SK-N-SH (cell line): Measurements from ENCODE around the gene TARBP1. TPM values are rescaled to one million over a fixed set of nuclear protein-coding genes. Genes with fewer than 3 reads are reported as not detected.

Experiments
- CTCF ChIA-PET: fragments of 300-600, 350-600 bp; formaldehyde crosslinking; extraction: SDS; loops from one replicate; lab custom pipeline; 2021; lab: Yijun Ruan, JAX
- POLR2A ChIA-PET: fragments of 350-600 bp; sonication (Branson Sonifier 250); formaldehyde crosslinking; extraction: SDS; loops from one replicate; lab custom pipeline; 2020; ENCODE audit warnings: antibody characterized with exemption, inconsistent platforms; lab: Yijun Ruan, JAX
- DNase-seq: peaks from one replicate; pipeline ENCODE4 v3.0.0; 2012
- H2AFZ ChIP-seq: fragments of 200-600 bp; sonication (generic); 2 replicates; pipeline ENCODE4 v1.8.1; 2016; ENCODE audit warnings: antibody characterized with exemption, mild to moderate bottlenecking, low read depth
- H3F3A ChIP-seq: fragments of 200-600 bp; sonication (generic); replicated peaks from 2 replicates; pipeline ENCODE3; 2016; ENCODE audit warnings: antibody characterized with exemption, mild to moderate bottlenecking; ENCODE audit not compliant: insufficient read depth
- H3K27ac ChIP-seq, 2 experiments: fragments of 200-500 bp in 1 of 2; fragments of 200-600 bp in 1 of 2; sonication (Bioruptor generic) in 1 of 2; sonication (generic), shearing (Covaris generic) in 1 of 2; 2 replicates each; pipeline versions ENCODE4 v1.5.1 to v1.6.1; 2014 to 2016; ENCODE audit warnings: low read depth in 2 of 2, inconsistent platforms in 1 of 2, low read length in 1 of 2, mild to moderate bottlenecking in 1 of 2, mixed read lengths in 1 of 2
- H3K27me3 ChIP-seq: fragments of 200-600 bp; sonication (generic), shearing (Covaris generic); 2 replicates; pipeline ENCODE4 v1.6.1; 2016; ENCODE audit warnings: mixed run types; ENCODE audit not compliant: insufficient read depth
- H3K36me3 ChIP-seq, 2 experiments: fragments of 200-500 bp in 1 of 2; fragments of 200-600 bp in 1 of 2; sonication (Bioruptor generic) in 1 of 2; sonication (generic) in 1 of 2; replicated peaks in 1 of 2; 2 replicates each; pipeline versions ENCODE3 to v1.5.1; 2014 to 2016; ENCODE audit warnings: low read length in 1 of 2, mild to moderate bottlenecking in 1 of 2; ENCODE audit not compliant: insufficient read depth in 2 of 2, control insufficient read depth in 1 of 2
- H3K4me1 ChIP-seq, 2 experiments: fragments of 200-500 bp in 1 of 2; fragments of 200-600 bp in 1 of 2; sonication (Bioruptor generic) in 1 of 2; sonication (generic), shearing (Covaris generic) in 1 of 2; 2 replicates each; pipeline versions ENCODE4 v1.5.1 to v1.6.1; 2014 to 2016; ENCODE audit warnings: low read depth in 1 of 2, low read length in 1 of 2, mixed run types in 1 of 2; ENCODE audit not compliant: insufficient read depth in 2 of 2, control insufficient read depth in 1 of 2
- H3K4me2 ChIP-seq: fragments of 200-600 bp; sonication (generic), shearing (Covaris generic); 2 replicates; pipeline ENCODE4 v1.6.1; 2017; ENCODE audit warnings: mixed run types
- H3K4me3 ChIP-seq, 2 experiments: fragments of 200-500 bp in 1 of 2; fragments of 200-600 bp in 1 of 2; sonication (Bioruptor generic) in 1 of 2; sonication (generic), shearing (Covaris generic) in 1 of 2; 2 replicates each; pipeline versions ENCODE4 v1.5.1 to v1.8.1; 2014 to 2016; ENCODE audit warnings: low read depth in 2 of 2, inconsistent platforms in 1 of 2, low read length in 1 of 2, mild to moderate bottlenecking in 1 of 2, mixed read lengths in 1 of 2, moderate library complexity in 1 of 2
- H3K79me2 ChIP-seq: fragments of 200-600 bp; sonication (generic); 2 replicates; pipeline ENCODE4 v1.8.1; 2017; ENCODE audit warnings: mild to moderate bottlenecking; ENCODE audit not compliant: insufficient read depth
- H3K9ac ChIP-seq: fragments of 200-600 bp; sonication (generic); 2 replicates; pipeline ENCODE4 v1.6.1; 2017; ENCODE audit warnings: mixed run types
- H3K9me2 ChIP-seq: fragments of 200-600 bp; sonication (generic); 2 replicates; pipeline ENCODE4 v1.6.1; 2017; ENCODE audit warnings: mixed run types
- H3K9me3 ChIP-seq: fragments of 200-600 bp; sonication (generic); 2 replicates; pipeline ENCODE4 v1.6.1; 2017; ENCODE audit warnings: mixed run types, mild to moderate bottlenecking, moderate library complexity
- H4K20me1 ChIP-seq: fragments of 200-600 bp; sonication (generic); 2 replicates; pipeline ENCODE4 v1.6.1; 2017; ENCODE audit warnings: mild to moderate bottlenecking, mixed run types; ENCODE audit not compliant: insufficient read depth
- FOXJ3 ChIP-seq: sonication (generic); formaldehyde crosslinking; IDR thresholded peaks from 2 replicates; pipeline ENCODE4 v1.5.1; 2020; ENCODE audit warnings: mild to moderate bottlenecking, missing genetic modification reagents
- GATA2 ChIP-seq: sonication (generic); formaldehyde crosslinking; IDR thresholded peaks from 2 replicates; pipeline ENCODE4 v1.5.0; 2020; ENCODE audit warnings: mild to moderate bottlenecking, missing genetic modification reagents
- JUND ChIP-seq: IDR thresholded peaks from 2 replicates; pipeline ENCODE4 v1.4.0; 2012
- MEF2A ChIP-seq: IDR thresholded peaks from 2 replicates; pipeline ENCODE4 v1.4.0; 2012; ENCODE audit warnings: low read depth, borderline replicate concordance
- RFX5 ChIP-seq: IDR thresholded peaks from 2 replicates; pipeline ENCODE4 v1.6.1; 2012; ENCODE audit warnings: mild to moderate bottlenecking, improper control_type of control experiment, low read length
- TEAD4 ChIP-seq: IDR thresholded peaks from 2 replicates; pipeline ENCODE4 v1.4.0; 2012; ENCODE audit warnings: mild to moderate bottlenecking, borderline replicate concordance; ENCODE audit not compliant: insufficient read depth
- WGBS: methylation state at CpG from one replicate; pipeline ENCODE4 v1.1.6; 2017; ENCODE audit warnings: low lambda C conversion rate; 5-methylcytosine and 5-hydroxymethylcytosine counted together
- polyA plus RNA-seq, 3 experiments: library from polyadenylated mRNA; depleted of rRNA; stranded (reverse); fragments of >200 nt; gene quantifications; 2 replicates each; pipeline ENCODE4 v1.2.3, GENCODE V29; 2012
- TF ChIP-seq, protein P1 (sequence below): fragments of 150-350 bp; IDR thresholded peaks from 2 replicates; pipeline ENCODE4 v1.6.1; 2016; ENCODE audit warnings: mild to moderate bottlenecking, low read depth, low read length
- TF ChIP-seq, protein P2 (sequence below): IDR thresholded peaks from 2 replicates; pipeline ENCODE4 v1.4.0; 2012; ENCODE audit warnings: low read depth
- TF ChIP-seq, protein P3 (sequence below): IDR thresholded peaks from 2 replicates; pipeline ENCODE4 v1.6.1; 2012; ENCODE audit warnings: mild to moderate bottlenecking, low read depth, low read length, moderate library complexity

The TARBP1 gene
- polyA plus RNA-seq, 1 of the 3 experiments (the other 2 are of a cell fraction), result 33.0 TPM

- Histone ChIP-seq H3K9me2 (no peaks in the 10 kb centered on the region), H3K27ac (no peak overlapping the region), H3K4me1 (peaks cover 0 to 2% of the 10 kb centered on the region in 2 experiments; a peak in 1 of 4 replicates), H2AFZ (no peak overlapping the region), H3K27me3 (no peaks in the 10 kb centered on the region), H3K79me2 (no peaks in the 10 kb centered on the region), H4K20me1 (no peaks in the 10 kb centered on the region), H3F3A (peaks cover 4% of the 10 kb centered on the region), H3K4me2 (no peak overlapping the region), H3K9me3 (no peaks in the 10 kb centered on the region), H3K4me3 (no peak overlapping the region), H3K9ac (no peak overlapping the region), H3K36me3 (no peaks in the 10 kb centered on the region)
- 91% methylated on average over 9 of the region's 9 CpGs for WGBS
- TF ChIP-seq TEAD4 (no peak), MEF2A (no peak), JUND (no peak), RFX5 (no peak), GATA2 (no peak), FOXJ3 (CRISPR knock-in tag) (no peak)
- TF ChIP-seq, protein P1, sequence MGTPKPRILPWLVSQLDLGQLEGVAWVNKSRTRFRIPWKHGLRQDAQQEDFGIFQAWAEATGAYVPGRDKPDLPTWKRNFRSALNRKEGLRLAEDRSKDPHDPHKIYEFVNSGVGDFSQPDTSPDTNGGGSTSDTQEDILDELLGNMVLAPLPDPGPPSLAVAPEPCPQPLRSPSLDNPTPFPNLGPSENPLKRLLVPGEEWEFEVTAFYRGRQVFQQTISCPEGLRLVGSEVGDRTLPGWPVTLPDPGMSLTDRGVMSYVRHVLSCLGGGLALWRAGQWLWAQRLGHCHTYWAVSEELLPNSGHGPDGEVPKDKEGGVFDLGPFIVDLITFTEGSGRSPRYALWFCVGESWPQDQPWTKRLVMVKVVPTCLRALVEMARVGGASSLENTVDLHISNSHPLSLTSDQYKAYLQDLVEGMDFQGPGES, result no peak
- TF ChIP-seq, protein P2, sequence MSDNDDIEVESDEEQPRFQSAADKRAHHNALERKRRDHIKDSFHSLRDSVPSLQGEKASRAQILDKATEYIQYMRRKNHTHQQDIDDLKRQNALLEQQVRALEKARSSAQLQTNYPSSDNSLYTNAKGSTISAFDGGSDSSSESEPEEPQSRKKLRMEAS, result no peak
- TF ChIP-seq, protein P3, sequence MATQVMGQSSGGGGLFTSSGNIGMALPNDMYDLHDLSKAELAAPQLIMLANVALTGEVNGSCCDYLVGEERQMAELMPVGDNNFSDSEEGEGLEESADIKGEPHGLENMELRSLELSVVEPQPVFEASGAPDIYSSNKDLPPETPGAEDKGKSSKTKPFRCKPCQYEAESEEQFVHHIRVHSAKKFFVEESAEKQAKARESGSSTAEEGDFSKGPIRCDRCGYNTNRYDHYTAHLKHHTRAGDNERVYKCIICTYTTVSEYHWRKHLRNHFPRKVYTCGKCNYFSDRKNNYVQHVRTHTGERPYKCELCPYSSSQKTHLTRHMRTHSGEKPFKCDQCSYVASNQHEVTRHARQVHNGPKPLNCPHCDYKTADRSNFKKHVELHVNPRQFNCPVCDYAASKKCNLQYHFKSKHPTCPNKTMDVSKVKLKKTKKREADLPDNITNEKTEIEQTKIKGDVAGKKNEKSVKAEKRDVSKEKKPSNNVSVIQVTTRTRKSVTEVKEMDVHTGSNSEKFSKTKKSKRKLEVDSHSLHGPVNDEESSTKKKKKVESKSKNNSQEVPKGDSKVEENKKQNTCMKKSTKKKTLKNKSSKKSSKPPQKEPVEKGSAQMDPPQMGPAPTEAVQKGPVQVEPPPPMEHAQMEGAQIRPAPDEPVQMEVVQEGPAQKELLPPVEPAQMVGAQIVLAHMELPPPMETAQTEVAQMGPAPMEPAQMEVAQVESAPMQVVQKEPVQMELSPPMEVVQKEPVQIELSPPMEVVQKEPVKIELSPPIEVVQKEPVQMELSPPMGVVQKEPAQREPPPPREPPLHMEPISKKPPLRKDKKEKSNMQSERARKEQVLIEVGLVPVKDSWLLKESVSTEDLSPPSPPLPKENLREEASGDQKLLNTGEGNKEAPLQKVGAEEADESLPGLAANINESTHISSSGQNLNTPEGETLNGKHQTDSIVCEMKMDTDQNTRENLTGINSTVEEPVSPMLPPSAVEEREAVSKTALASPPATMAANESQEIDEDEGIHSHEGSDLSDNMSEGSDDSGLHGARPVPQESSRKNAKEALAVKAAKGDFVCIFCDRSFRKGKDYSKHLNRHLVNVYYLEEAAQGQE, result no peak
- DNase-seq, result no peak
- CTCF ChIA-PET, result interaction anchor here (0.7 to 3.9 kb wide), 20 partner anchors 9 to 928 kb away, joined by 3 to 39 read pairs (median 4); partner anchors contain the start of gene TARBP1
- POLR2A ChIA-PET, result interaction anchor here (0.7 kb wide), 1 partner anchor 46 kb away, joined by 3 read pairs; no protein-coding TSS in a partner anchor
Observed at GRCh38 chr1:234488054-234489006, 9.4 kb upstream of the TARBP1 start.
